Fibroblast of mammary gland (primary cell): ENCODE measurements around the gene TMEM181.

Source experiments
- DNase-seq: peaks from one replicate; pipeline ENCODE4 v3.0.0-alpha.2; 2010; ENCODE audit warnings: low read depth
- H3K4me3 ChIP-seq: 2 replicates; pipeline ENCODE4 v1.5.1; 2011; ENCODE audit warnings: low read depth, mild to moderate bottlenecking, low read length, moderate library complexity; ENCODE audit not compliant: control insufficient read depth
- CTCF ChIP-seq: conservative IDR thresholded peaks from 2 replicates; pipeline ENCODE4 v1.5.1; 2011; ENCODE audit warnings: low read depth, low read length, inconsistent platforms; ENCODE audit not compliant: control insufficient read depth, insufficient read depth

TMEM181 gene

GRCh38 chr6:158621694-158622544, 62.0 kb downstream of the TMEM181 start:
- H3K4me3 ChIP-seq: no peak overlapping the region
- no peak for DNase-seq
- TF ChIP-seq CTCF: no peak

DNA sequence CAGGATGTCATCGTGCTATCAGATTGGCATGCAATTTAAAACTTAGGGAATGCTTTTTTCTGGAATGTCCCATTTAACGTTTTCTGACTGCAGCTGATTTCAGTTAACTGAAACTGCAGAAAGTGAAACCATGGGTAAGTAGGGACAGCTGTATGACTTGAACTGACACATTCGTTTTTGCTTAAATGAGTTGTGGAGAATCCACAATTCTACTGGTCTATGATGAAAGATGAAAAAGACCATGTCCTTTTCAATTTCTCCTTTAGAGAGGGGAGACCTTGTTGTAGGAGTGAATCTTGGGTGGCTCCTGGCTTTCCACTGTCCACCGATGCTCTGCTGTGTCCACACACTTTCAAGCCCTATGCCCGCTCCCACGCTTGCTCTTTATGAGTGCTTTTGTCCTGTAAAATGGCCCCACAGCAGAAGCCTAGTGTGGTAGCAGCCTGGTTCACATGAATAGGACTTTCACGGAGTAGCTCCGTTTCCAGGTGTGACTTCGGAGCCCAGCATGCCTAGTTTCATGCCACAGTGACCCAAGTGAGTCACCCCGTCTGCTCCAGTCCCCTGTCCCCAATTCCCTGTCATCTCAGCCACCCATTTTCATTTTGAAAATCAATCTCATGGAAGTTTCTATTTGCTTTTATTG, 62.8 kb downstream of the TMEM181 start:
- H3K4me3 ChIP-seq: no peak overlapping the region
- no peak for DNase-seq
- no peak for TF ChIP-seq CTCF

DNA sequence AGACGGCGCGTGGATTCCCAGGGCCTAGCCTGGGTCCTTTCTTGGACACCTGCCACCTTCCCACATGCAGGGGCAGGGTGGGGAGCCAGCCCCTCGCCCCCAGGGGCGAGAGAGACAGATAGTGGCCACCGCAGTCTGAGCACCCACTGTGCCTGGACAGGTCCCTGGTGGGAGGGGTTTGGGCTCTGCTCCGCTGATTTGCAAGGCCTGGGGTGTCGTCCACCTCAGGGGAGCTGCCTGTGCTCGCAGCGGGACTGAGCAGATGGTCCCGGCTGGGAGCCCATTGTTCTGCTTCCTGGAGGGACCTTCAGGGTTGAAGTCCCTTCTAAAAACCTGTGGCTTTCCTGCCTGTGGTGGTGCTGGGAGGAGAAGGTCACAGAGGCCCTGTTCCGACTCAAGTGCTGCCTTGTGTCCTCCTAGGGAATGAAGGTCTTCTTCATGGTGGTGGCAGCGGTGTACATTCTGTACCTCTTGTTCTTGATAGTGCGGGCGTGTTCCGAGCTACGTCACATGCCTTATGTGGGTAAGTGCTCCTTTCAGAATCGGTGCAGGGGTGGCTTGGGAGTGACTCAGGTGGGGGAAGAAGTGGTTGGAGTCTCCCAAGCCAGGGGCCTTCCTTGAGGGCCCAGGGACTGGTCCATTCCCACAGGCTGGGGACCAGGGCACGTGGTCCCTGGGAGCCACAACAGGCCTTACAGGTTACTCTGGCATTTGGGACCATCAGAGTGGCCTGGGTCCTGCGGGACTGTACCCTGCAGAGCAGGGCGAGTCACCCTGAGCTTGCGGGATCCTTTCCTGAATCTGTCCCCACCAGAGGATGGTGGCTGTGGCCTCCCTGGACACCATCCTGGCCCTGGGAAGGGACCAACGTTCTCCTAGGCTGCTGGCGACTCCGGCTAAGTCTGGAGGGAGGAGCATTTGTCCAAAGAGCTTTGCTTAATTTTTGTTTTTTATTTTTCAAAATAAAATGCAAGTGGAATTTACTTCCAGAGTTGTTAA, 65.1 kb downstream of the TMEM181 start:
- DNase-seq: no peak
- no peak for TF ChIP-seq CTCF
- no peak overlapping the region for H3K4me3 ChIP-seq

DNA sequence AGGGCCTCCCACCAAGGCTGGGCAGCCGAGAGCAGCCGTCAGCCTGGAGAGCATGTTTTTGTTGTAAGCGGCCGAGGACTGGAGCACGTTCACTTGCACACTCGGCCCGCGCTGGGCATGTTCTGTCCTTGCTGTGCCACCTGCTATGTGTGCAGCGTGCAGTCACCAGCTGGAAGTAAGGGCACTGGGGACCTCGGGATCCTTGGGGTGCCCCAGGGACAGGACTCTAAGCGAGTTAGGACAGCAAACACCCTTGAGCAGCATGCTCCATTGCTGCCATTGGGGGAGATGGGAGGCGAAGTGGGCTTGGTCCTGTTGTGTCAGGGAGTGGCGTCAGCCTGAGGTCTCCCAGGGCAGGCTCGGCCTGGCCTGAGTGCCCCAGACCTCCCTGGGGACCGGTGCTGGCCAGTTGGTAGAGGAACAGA, 66.0 kb downstream of the TMEM181 start:
- TF ChIP-seq CTCF: no peak
- DNase-seq: no peak
- H3K4me3 ChIP-seq: no peak overlapping the region

GRCh38 chr6:158626360-158627167, 66.7 kb downstream of the TMEM181 start:
- DNase-seq: no peak
- no peak overlapping the region for H3K4me3 ChIP-seq
- TF ChIP-seq CTCF: no peak
